HepG2 (cell line): ENCODE results near the gene AHCYL1. TPM values are rescaled to one million over a fixed set of nuclear protein-coding genes. Genes with fewer than 3 reads are reported as not detected.

Experiments used
- ATAC-seq: fragments of 200-7000 bp; cut with Tn5 transposase; 3 replicates; pipeline ENCODE4 v1.9.1; 2020; ENCODE audit warnings: mild to moderate bottlenecking, moderate library complexity
- BruUV-seq: library from RNA; stranded (reverse); fragments of 400-500 nt; replicated peaks from 2 replicates; lab custom pipeline; 2021; lab: Mats Ljungman, UMichigan
- CTCF ChIA-PET: fragments of 300-600 bp; formaldehyde crosslinking; extraction: SDS; loops from one replicate; lab custom pipeline; 2021; ENCODE audit warnings: low total read pairs, inconsistent platforms, low intra/inter-chr PET ratio; lab: Yijun Ruan, JAX
- POLR2A ChIA-PET: fragments of 350-600 bp; sonication (Branson Sonifier 250); formaldehyde crosslinking; loops from one replicate; lab custom pipeline; 2020; ENCODE audit warnings: antibody characterized with exemption, inconsistent platforms; lab: Yijun Ruan, JAX
- DNase-seq: peaks from one replicate; pipeline ENCODE4 v3.0.0-alpha.2; 2015; ENCODE audit warnings: low spot score
- FAIRE-seq: peaks from 3 replicates; lab custom pipeline; 2011; peaks lifted over from hg19 to GRCh38; lab: Jason Lieb, UNC
- H2AFZ ChIP-seq: one replicate; pipeline ENCODE4 v1.6.1; 2011; ENCODE audit warnings: low read length, inconsistent platforms
- H3K27ac ChIP-seq: fragments of 300-600 bp; 3 replicates; pipeline ENCODE4 v1.8.0; 2011; ENCODE audit warnings: mixed run types, mild to moderate bottlenecking, mixed read lengths, low read length, inconsistent platforms; ENCODE audit not compliant: insufficient read depth; ENCODE audit errors: extremely low read length
- H3K27me3 ChIP-seq, 2 experiments: fragments of 200-600 bp in 1 of 2; 2 replicates in 1 of 2; 3 replicates in 1 of 2; pipeline versions ENCODE4 v1.6.0 to v1.8.0; 2011; ENCODE audit warnings: low read length in 2 of 2, mild to moderate bottlenecking in 2 of 2, moderate library complexity in 2 of 2, inconsistent platforms in 1 of 2; ENCODE audit not compliant: insufficient read depth in 2 of 2, control insufficient read depth in 1 of 2
- H3K36me3 ChIP-seq, 2 experiments: fragments of 200-600 bp in 1 of 2; replicated peaks in 1 of 2; 2 replicates in 1 of 2; 3 replicates in 1 of 2; pipeline versions ENCODE4 v1.5.1 to v1.8.0; 2011; ENCODE audit warnings: low read length in 2 of 2, inconsistent platforms in 1 of 2; ENCODE audit not compliant: insufficient read depth in 2 of 2, control insufficient read depth in 1 of 2
- H3K4me1 ChIP-seq: 2 replicates; pipeline ENCODE4 v1.5.1; 2012; ENCODE audit warnings: low read length, inconsistent platforms; ENCODE audit not compliant: insufficient read depth
- H3K4me2 ChIP-seq: 2 replicates; pipeline ENCODE4 v1.6.0; 2011; ENCODE audit warnings: low read depth, low read length, inconsistent platforms
- H3K4me3 ChIP-seq, 3 experiments: fragments of 200-600 bp in 1 of 3; sonication (generic), shearing (Covaris generic) in 1 of 3; replicated peaks in 1 of 3; 2 replicates each; pipeline ENCODE4 v1.5.1; 2011 to 2016; ENCODE audit warnings: low read length in 3 of 3, inconsistent platforms in 2 of 3, low read depth in 2 of 3, mild to moderate bottlenecking in 2 of 3, control low read depth in 1 of 3, mixed read lengths in 1 of 3; ENCODE audit not compliant: insufficient read depth in 1 of 3
- H3K79me2 ChIP-seq: one replicate; pipeline ENCODE4 v1.6.1; 2011; ENCODE audit warnings: low read length, inconsistent platforms; ENCODE audit not compliant: insufficient read depth
- H3K9ac ChIP-seq: 2 replicates; pipeline ENCODE4 v1.6.0; 2011; ENCODE audit warnings: mild to moderate bottlenecking, low read depth, low read length, inconsistent platforms; ENCODE audit not compliant: insufficient read depth
- H3K9me3 ChIP-seq: 2 replicates; pipeline ENCODE4 v1.5.1; 2012; ENCODE audit warnings: mild to moderate bottlenecking, low read length
- H4K20me1 ChIP-seq: 2 replicates; pipeline ENCODE4 v1.6.0; 2011; ENCODE audit warnings: inconsistent platforms, mild to moderate bottlenecking, low read length, moderate library complexity; ENCODE audit not compliant: insufficient read depth
- CBFB ChIP-seq: sonication (generic); formaldehyde crosslinking; IDR thresholded peaks from 2 replicates; pipeline ENCODE4 v1.4.0; 2020; ENCODE audit warnings: missing genetic modification reagents
- DPF2 ChIP-seq: sonication (generic); formaldehyde crosslinking; IDR thresholded peaks from 2 replicates; pipeline ENCODE4 v1.4.0; 2020; ENCODE audit warnings: mild to moderate bottlenecking, low read depth, missing genetic modification reagents, borderline replicate concordance
- EP300 ChIP-seq, 3 experiments: sonication (generic) in 1 of 3; formaldehyde crosslinking in 1 of 3; IDR thresholded peaks; 2 replicates each; pipeline versions ENCODE4 v1.5.1 to v1.6.1; 2011 to 2020; ENCODE audit warnings: low read depth in 2 of 3, low read length in 2 of 3, borderline replicate concordance in 1 of 3, improper control_type of control experiment in 1 of 3, mild to moderate bottlenecking in 1 of 3, missing genetic modification reagents in 1 of 3, moderate library complexity in 1 of 3
- FOXO1 ChIP-seq: sonication (generic); formaldehyde crosslinking; IDR thresholded peaks from 2 replicates; pipeline ENCODE4 v1.4.0; 2020; ENCODE audit warnings: missing genetic modification reagents
- GATAD2A ChIP-seq: IDR thresholded peaks from 2 replicates; pipeline ENCODE4 v1.6.1; 2016
- HDAC1 ChIP-seq: sonication (generic); formaldehyde crosslinking; IDR thresholded peaks from 2 replicates; pipeline ENCODE4 v1.5.1; 2020; ENCODE audit warnings: mild to moderate bottlenecking, missing genetic modification reagents
- HDAC2 ChIP-seq: sonication (generic); formaldehyde crosslinking; IDR thresholded peaks from 2 replicates; pipeline ENCODE4 v1.4.0; 2020; ENCODE audit warnings: missing genetic modification reagents
- ISL2 ChIP-seq: sonication (generic); formaldehyde crosslinking; IDR thresholded peaks from 2 replicates; pipeline ENCODE4 v1.5.0; 2020; ENCODE audit warnings: missing genetic modification reagents
- KAT8 ChIP-seq: IDR thresholded peaks from 2 replicates; pipeline ENCODE4 v1.6.1; 2016; ENCODE audit warnings: missing genetic modification reagents, missing compliant biosample characterization
- MIER3 ChIP-seq: IDR thresholded peaks from 2 replicates; pipeline ENCODE4 v1.6.1; 2016; ENCODE audit warnings: missing compliant biosample characterization, borderline replicate concordance
- MIXL1 ChIP-seq: IDR thresholded peaks from 2 replicates; pipeline ENCODE4 v1.6.1; 2016
- NR2F2 ChIP-seq: IDR thresholded peaks from 2 replicates; pipeline ENCODE4 v1.6.1; 2012; ENCODE audit warnings: low read depth, inconsistent platforms, borderline replicate concordance
- NR2F6 ChIP-seq, 2 experiments: IDR thresholded peaks; 2 replicates each; pipeline ENCODE4 v1.6.1; 2016; ENCODE audit warnings: antibody characterized with exemption in 1 of 2, mild to moderate bottlenecking in 1 of 2
- RARA ChIP-seq: IDR thresholded peaks from 2 replicates; pipeline ENCODE4 v1.6.1; 2016; ENCODE audit warnings: missing genetic modification reagents, missing compliant biosample characterization
- TBX2 ChIP-seq: sonication (generic); formaldehyde crosslinking; IDR thresholded peaks from 2 replicates; pipeline ENCODE4 v1.5.0; 2020; ENCODE audit warnings: missing genetic modification reagents, mild to moderate bottlenecking, borderline replicate concordance
- ZNF124 ChIP-seq: sonication (generic); formaldehyde crosslinking; IDR thresholded peaks from 2 replicates; pipeline ENCODE4 v1.4.0; 2020; ENCODE audit warnings: missing genetic modification reagents
- ZNF484 ChIP-seq: sonication (generic); formaldehyde crosslinking; IDR thresholded peaks from 2 replicates; pipeline ENCODE4 v1.5.1; 2020; ENCODE audit warnings: mild to moderate bottlenecking, low read depth, missing genetic modification reagents, borderline replicate concordance
- ZNF558 ChIP-seq: sonication (generic); formaldehyde crosslinking; IDR thresholded peaks from 2 replicates; pipeline ENCODE4 v1.9.0; 2022; ENCODE audit warnings: mild to moderate bottlenecking, missing genetic modification reagents, borderline replicate concordance
- WGBS: methylation state at CpG from one replicate; pipeline ENCODE4 v1.1.6; 2017; ENCODE audit warnings: low lambda C conversion rate; 5-methylcytosine and 5-hydroxymethylcytosine counted together
- in situ Hi-C: cut with HindIII; loops from 2 replicates; pipeline ENCODE4 v1.10.0; 2017; ENCODE audit warnings: low pct_unique_long_range_greater_than_20kb; ENCODE audit not compliant: extremely low pct_ligation_motif_present
- intact Hi-C: fragments of 100-400 bp; cut with micrococcal nuclease; formaldehyde crosslinking; loops from one replicate; pipeline ENCODE4 v1.10.0; 2022; ENCODE audit not compliant: unreplicated experiment
- polyA plus RNA-seq, 8 experiments: library from polyadenylated mRNA; depleted of rRNA in 3 of 8; stranded (reverse) in 7 of 8; unstranded in 1 of 8; fragments of >200 nt; fragmentation: Illumina TruSeq in 4 of 8; extraction: Trizol in 4 of 8; gene quantifications; 2 replicates each; pipeline versions ENCODE4 v1.2.1 to v1.2.3, GENCODE V29; 2011 to 2016; ENCODE audit warnings: low read depth in 4 of 8, missing spikeins in 1 of 8, mixed read lengths in 1 of 8; ENCODE audit not compliant: insufficient read depth in 1 of 8
- total RNA-seq, 5 experiments: library from RNA; depleted of rRNA; stranded (reverse); fragments of >200 nt; fragmentation: Illumina TruSeq; extraction: Trizol; gene quantifications; 2 replicates each; pipeline ENCODE4 v1.2.3, GENCODE V29; 2016; ENCODE audit warnings: low read depth in 1 of 5
- TF ChIP-seq, protein P1 (sequence below): sonication (generic); formaldehyde crosslinking; IDR thresholded peaks from 2 replicates; pipeline ENCODE4 v1.5.0; 2020; ENCODE audit warnings: missing genetic modification reagents
- TF ChIP-seq, protein P2 (sequence below): sonication (generic); formaldehyde crosslinking; IDR thresholded peaks from 2 replicates; pipeline ENCODE4 v1.4.0; 2020; ENCODE audit warnings: missing genetic modification reagents

The AHCYL1 gene
- total and polyA plus RNA-seq, 2 of the 13 experiments (the other 11 are each of a cell fraction or from before 2014, with no cell fraction given) = 40.9 to 76.3 TPM

DNA sequence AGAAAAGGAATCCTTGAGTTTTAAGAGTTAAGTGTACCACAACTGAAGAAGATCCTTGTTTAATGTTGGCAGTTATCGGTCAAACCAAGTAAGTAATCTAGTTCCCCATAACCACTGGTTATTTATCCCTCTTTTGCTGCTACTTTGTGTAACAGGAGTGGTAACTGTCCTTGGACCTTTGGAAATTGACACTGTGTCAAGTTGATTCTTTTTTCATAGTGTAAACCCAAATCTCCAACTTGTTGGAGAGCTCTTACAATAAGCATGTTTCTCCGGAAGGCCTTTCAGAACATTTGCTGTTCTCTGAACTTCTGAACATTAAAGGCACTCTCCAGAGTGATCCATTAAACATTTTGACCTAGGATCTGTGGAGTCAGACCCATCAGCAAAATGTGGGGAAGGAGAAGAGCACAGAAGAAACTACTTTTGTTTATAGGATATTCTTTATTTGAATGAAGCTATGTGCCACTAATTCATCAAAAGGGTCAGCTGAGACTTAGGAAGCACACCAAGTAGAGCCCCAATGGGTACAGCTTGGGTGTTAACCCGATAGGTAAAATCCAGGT lies 3.9 kb downstream of the AHCYL1 start:
- no TSS peak for BruUV-seq
- H2AFZ ChIP-seq = no peak overlapping the region
- H4K20me1 ChIP-seq = peaks cover 3% of the 10 kb centered on the region; the same call in 1 of the 2 replicates
- in situ Hi-C loops = loop anchor here (10.0 kb wide), 1 partner anchor 344 kb away; no protein-coding TSS in a partner anchor
- intact Hi-C loops = loop anchor here (10.0 kb wide), 2 partner anchors 274 to 444 kb away; partner anchors contain the start of genes GNAI3 and GSTM5
- H3K27me3 ChIP-seq = no peaks in the 10 kb centered on the region; a peak in 1 of 5 replicates
- WGBS = 51% methylated on average over 3 of the region's 3 CpGs
- peaks cover 0 to 2% of the 10 kb centered on the region in 2 experiments; a peak in 2 of 5 replicates for H3K36me3 ChIP-seq
- peaks cover 63% of the 10 kb centered on the region for H3K79me2 ChIP-seq
- H3K4me1 ChIP-seq = peaks cover 59% of the 10 kb centered on the region
- H3K4me2 ChIP-seq = peak overlapping the region; percentile 79
- 0 out of 2 replicates have a peak overlapping the region, but pooled peaks have one; percentile 24 for H3K9ac ChIP-seq
- peak overlapping the region in 2 of 3 experiments; percentile 7 to 94; a peak in 2 of 6 replicates for H3K4me3 ChIP-seq
- FAIRE-seq (no peak), DNase-seq (peak; percentile 56), ATAC-seq (no peak; the same call in 2 of the 3 replicates)
- H3K27ac ChIP-seq = peak overlapping the region; percentile 54
- ChIA-PET POLR2A (interaction anchor here (1.4 kb wide), 1 partner anchor 15 kb away, joined by 3 read pairs; no protein-coding TSS in a partner anchor), CTCF (no interaction called here)
- H3K9me3 ChIP-seq = no peaks in the 10 kb centered on the region
- TF ChIP-seq ISL2 = 0 out of 2 replicates have a peak, but pooled peaks have one; percentile 52
- TF ChIP-seq GATAD2A (CRISPR knock-in tag) = peak; percentile 75
- peak; percentile 66; the same call in 1 of the 2 replicates for TF ChIP-seq DPF2 (CRISPR knock-in tag)
- TF ChIP-seq MIER3 = 0 out of 2 replicates have a peak, but pooled peaks have one; percentile 16
- TF ChIP-seq ZNF124 = 0 out of 2 replicates have a peak, but pooled peaks have one; percentile 22
- peak; percentile 19; the same call in 1 of the 2 replicates for TF ChIP-seq FOXO1 (CRISPR knock-in tag)
- peak; percentile 70; the same call in 1 of the 2 replicates for TF ChIP-seq TBX2 (CRISPR knock-in tag)
- TF ChIP-seq EP300 (IDR thresholded peaks at IDR 0.05; ENCODE audit: low read depth in 2 of 2, low read length in 2 of 2) = peak in 1 of 2 experiments; percentile 59; a peak in 2 of 4 replicates
- TF ChIP-seq EP300 (CRISPR knock-in tag; IDR thresholded peaks at IDR 0.05; ENCODE audit: borderline replicate concordance) = no peak
- no peak for TF ChIP-seq ZNF484 (CRISPR knock-in tag)
- TF ChIP-seq, protein P1, sequence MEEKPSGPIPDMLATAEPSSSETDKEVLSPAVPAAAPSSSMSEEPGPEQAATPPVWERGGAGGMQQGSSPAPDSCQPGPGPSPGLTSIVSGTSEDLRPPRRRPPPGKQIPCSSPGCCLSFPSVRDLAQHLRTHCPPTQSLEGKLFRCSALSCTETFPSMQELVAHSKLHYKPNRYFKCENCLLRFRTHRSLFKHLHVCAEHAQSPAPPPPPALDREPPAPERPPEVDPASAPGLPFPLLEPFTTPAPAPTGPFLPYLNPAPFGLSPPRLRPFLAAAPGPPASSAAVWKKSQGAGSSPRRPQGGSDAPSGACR = 0 out of 2 replicates have a peak, but pooled peaks have one; percentile 50
- TF ChIP-seq NR2F6 (IDR thresholded peaks at IDR 0.05) = peak; percentile 41; the same call in 1 of the 2 replicates
- peak; percentile 31; the same call in 1 of the 2 replicates for TF ChIP-seq NR2F6 (CRISPR knock-in tag; IDR thresholded peaks at IDR 0.05)
- TF ChIP-seq CBFB (CRISPR knock-in tag) = no peak
- TF ChIP-seq, protein P2, sequence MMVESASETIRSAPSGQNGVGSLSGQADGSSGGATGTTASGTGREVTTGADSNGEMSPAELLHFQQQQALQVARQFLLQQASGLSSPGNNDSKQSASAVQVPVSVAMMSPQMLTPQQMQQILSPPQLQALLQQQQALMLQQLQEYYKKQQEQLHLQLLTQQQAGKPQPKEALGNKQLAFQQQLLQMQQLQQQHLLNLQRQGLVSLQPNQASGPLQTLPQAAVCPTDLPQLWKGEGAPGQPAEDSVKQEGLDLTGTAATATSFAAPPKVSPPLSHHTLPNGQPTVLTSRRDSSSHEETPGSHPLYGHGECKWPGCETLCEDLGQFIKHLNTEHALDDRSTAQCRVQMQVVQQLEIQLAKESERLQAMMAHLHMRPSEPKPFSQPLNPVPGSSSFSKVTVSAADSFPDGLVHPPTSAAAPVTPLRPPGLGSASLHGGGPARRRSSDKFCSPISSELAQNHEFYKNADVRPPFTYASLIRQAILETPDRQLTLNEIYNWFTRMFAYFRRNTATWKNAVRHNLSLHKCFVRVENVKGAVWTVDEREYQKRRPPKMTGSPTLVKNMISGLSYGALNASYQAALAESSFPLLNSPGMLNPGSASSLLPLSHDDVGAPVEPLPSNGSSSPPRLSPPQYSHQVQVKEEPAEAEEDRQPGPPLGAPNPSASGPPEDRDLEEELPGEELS (CRISPR knock-in tag) = peak; percentile 49; the same call in 1 of the 2 replicates
- peak; percentile 54; the same call in 1 of the 2 replicates for TF ChIP-seq RARA (CRISPR knock-in tag)
- TF ChIP-seq MIXL1 (CRISPR knock-in tag) = peak; percentile 74
- TF ChIP-seq ZNF558 (CRISPR knock-in tag) = peak; percentile 99; the same call in 1 of the 2 replicates
- peak; percentile 61; the same call in 1 of the 2 replicates for TF ChIP-seq HDAC2 (CRISPR knock-in tag)
- 0 out of 2 replicates have a peak, but pooled peaks have one; percentile 16 for TF ChIP-seq KAT8 (CRISPR knock-in tag)
- 0 out of 2 replicates have a peak, but pooled peaks have one; percentile 38 for TF ChIP-seq HDAC1 (CRISPR knock-in tag)
- TF ChIP-seq NR2F2 = 0 out of 2 replicates have a peak, but pooled peaks have one; percentile 35
